GM23338 (cell line): Measurements from ENCODE around the gene INHBB. TPM values are rescaled to one million over a fixed set of nuclear protein-coding genes. Genes with fewer than 3 reads are reported as not detected.

Experiments used
- ATAC-seq: fragments of 200-7000 bp; cut with Tn5 transposase; 3 replicates; pipeline ENCODE4 v1.9.1; 2020
- DNase-seq: peaks from one replicate; pipeline ENCODE4 v3.0.0-alpha.2; 2015; ENCODE audit warnings: low spot score
- H2AFZ ChIP-seq: fragments of 200-600 bp; sonication (generic); 2 replicates; pipeline ENCODE4 v1.8.0; 2016; ENCODE audit warnings: antibody characterized with exemption, mild to moderate bottlenecking, moderate library complexity
- H3F3A ChIP-seq: fragments of 200-600 bp; sonication (generic); replicated peaks from 2 replicates; pipeline ENCODE4 v1.8.0; 2017; ENCODE audit warnings: antibody characterized with exemption, mixed run types, low read depth
- H3K27ac ChIP-seq: fragments of 200-600 bp; sonication (generic); 2 replicates; pipeline ENCODE4 v1.6.1; 2016; ENCODE audit warnings: low read depth
- H3K27me3 ChIP-seq: fragments of 200-600 bp; sonication (generic); 2 replicates; pipeline ENCODE4 v1.8.0; 2016; ENCODE audit warnings: mild to moderate bottlenecking, mixed run types, moderate library complexity; ENCODE audit not compliant: insufficient read depth
- H3K36me3 ChIP-seq: fragments of 200-600 bp; sonication (generic); 2 replicates; pipeline ENCODE4 v1.8.0; 2016; ENCODE audit warnings: mild to moderate bottlenecking; ENCODE audit not compliant: insufficient read depth
- H3K4me1 ChIP-seq: fragments of 200-600 bp; sonication (generic); 2 replicates; pipeline ENCODE4 v1.8.0; 2016; ENCODE audit warnings: mild to moderate bottlenecking, moderate library complexity; ENCODE audit not compliant: insufficient read depth
- H3K4me2 ChIP-seq: fragments of 200-600 bp; sonication (generic); 2 replicates; pipeline ENCODE4 v1.7.1; 2017; ENCODE audit warnings: mixed run types
- H3K4me3 ChIP-seq: fragments of 200-600 bp; sonication (generic); 2 replicates; pipeline ENCODE4 v1.6.1; 2016; ENCODE audit warnings: mixed run types
- H3K79me2 ChIP-seq: fragments of 200-600 bp; sonication (generic); replicated peaks from 2 replicates; pipeline ENCODE4 v1.8.0; 2017; ENCODE audit warnings: mild to moderate bottlenecking; ENCODE audit not compliant: insufficient read depth
- H3K9me2 ChIP-seq: fragments of 200-600 bp; sonication (generic); 2 replicates; pipeline ENCODE4 v1.8.0; 2017; ENCODE audit not compliant: insufficient read depth
- H4K20me1 ChIP-seq: fragments of 200-600 bp; sonication (generic); replicated peaks from 2 replicates; pipeline ENCODE4 v1.8.0; 2017; ENCODE audit warnings: mild to moderate bottlenecking; ENCODE audit not compliant: insufficient read depth
- H3K27ac Mint-ChIP-seq: 2 replicates; pipeline ENCODE4 v1.8.0; 2020; ENCODE audit warnings: inconsistent platforms, mild to moderate bottlenecking, moderate library complexity, mixed read lengths
- H3K27me3 Mint-ChIP-seq: 3 replicates; pipeline ENCODE4 v1.8.0; 2022; ENCODE audit warnings: low read depth, mild to moderate bottlenecking, moderate library complexity, mixed read lengths, inconsistent platforms; ENCODE audit not compliant: insufficient read depth, poor library complexity
- H3K36me3 Mint-ChIP-seq: 3 replicates; pipeline ENCODE4 v1.8.0; 2021; ENCODE audit warnings: low read depth, mild to moderate bottlenecking, inconsistent platforms, moderate library complexity, mixed read lengths
- H3K4me1 Mint-ChIP-seq: 3 replicates; pipeline ENCODE4 v1.8.0; 2020; ENCODE audit warnings: mild to moderate bottlenecking, inconsistent platforms, mixed read lengths
- H3K4me3 Mint-ChIP-seq: 3 replicates; pipeline ENCODE4 v1.8.0; 2021; ENCODE audit warnings: moderate library complexity, mild to moderate bottlenecking, inconsistent platforms, mixed read lengths
- H3K9me3 Mint-ChIP-seq: 3 replicates; pipeline ENCODE4 v1.8.0; 2020; ENCODE audit warnings: moderate library complexity, mild to moderate bottlenecking, inconsistent platforms, mixed read lengths
- CREB1 ChIP-seq: fragments of 250-450 bp; sonication (Bioruptor Pico); IDR thresholded peaks from 2 replicates; pipeline ENCODE4 v1.5.0; 2020; ENCODE audit warnings: low read depth, mild to moderate bottlenecking, moderate library complexity
- EZH2 ChIP-seq: fragments of 200-600 bp; sonication (generic); IDR thresholded peaks from one replicate; pipeline ENCODE4 v1.8.0; 2017; ENCODE audit warnings: antibody characterized with exemption, mild to moderate bottlenecking, low read depth; ENCODE audit not compliant: unreplicated experiment
- EZH2phosphoT487 ChIP-seq: fragments of 200-600 bp; sonication (generic); IDR thresholded peaks from one replicate; pipeline ENCODE4 v1.8.1; 2018; ENCODE audit warnings: antibody characterized with exemption; ENCODE audit not compliant: unreplicated experiment
- STAT1 ChIP-seq: IDR thresholded peaks from one replicate; pipeline ENCODE4 v1.6.1; 2016; ENCODE audit warnings: antibody characterized with exemption; ENCODE audit not compliant: unreplicated experiment
- ZNF462 ChIP-seq: fragments of 250-450 bp; sonication (Bioruptor Pico); IDR thresholded peaks from 2 replicates; pipeline ENCODE4 v1.5.0; 2020; ENCODE audit warnings: mild to moderate bottlenecking, moderate library complexity
- polyA plus RNA-seq: library from polyadenylated mRNA; unstranded; fragments of >200 nt; fragmentation: Nextera tagmentation; extraction: Ambion mirVana; gene quantifications from 2 replicates; pipeline ENCODE4 v1.2.1, GENCODE V29; 2016
- total RNA-seq: library from RNA; depleted of rRNA; stranded (reverse); fragments of >200 nt; shearing (Covaris generic); gene quantifications from 2 replicates; pipeline ENCODE4 v1.2.3, GENCODE V29; 2014
- TF ChIP-seq, protein P1 (sequence below): IDR thresholded peaks from 2 replicates; pipeline ENCODE4 v1.6.1; 2016; ENCODE audit warnings: antibody characterized with exemption

The INHBB gene
- total and polyA plus RNA-seq, 2 experiments from 2014 or later, result 0.21 TPM; not detected in 1

- Mint-ChIP-seq H3K36me3 (no peaks in the 10 kb centered on the region), H3K27me3 (peaks cover 51% of the 10 kb centered on the region), H3K27ac (no peak overlapping the region), H3K4me3 (no peak overlapping the region), H3K9me3 (no peaks in the 10 kb centered on the region; the same call in 2 of the 3 replicates), H3K4me1 (peaks cover 16% of the 10 kb centered on the region)
- TF ChIP-seq EZH2, result no peak
- no peak for TF ChIP-seq ZNF462 (CRISPR knock-in tag)
- no peak for TF ChIP-seq STAT1
- TF ChIP-seq EZH2phosphoT487, result no peak
- no peak for TF ChIP-seq CREB1
- TF ChIP-seq, protein P1, sequence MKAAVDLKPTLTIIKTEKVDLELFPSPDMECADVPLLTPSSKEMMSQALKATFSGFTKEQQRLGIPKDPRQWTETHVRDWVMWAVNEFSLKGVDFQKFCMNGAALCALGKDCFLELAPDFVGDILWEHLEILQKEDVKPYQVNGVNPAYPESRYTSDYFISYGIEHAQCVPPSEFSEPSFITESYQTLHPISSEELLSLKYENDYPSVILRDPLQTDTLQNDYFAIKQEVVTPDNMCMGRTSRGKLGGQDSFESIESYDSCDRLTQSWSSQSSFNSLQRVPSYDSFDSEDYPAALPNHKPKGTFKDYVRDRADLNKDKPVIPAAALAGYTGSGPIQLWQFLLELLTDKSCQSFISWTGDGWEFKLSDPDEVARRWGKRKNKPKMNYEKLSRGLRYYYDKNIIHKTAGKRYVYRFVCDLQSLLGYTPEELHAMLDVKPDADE, result no peak
- H3K79me2 ChIP-seq, result no peaks in the 10 kb centered on the region
- no peaks in the 10 kb centered on the region for H3F3A ChIP-seq
- no peak overlapping the region for H2AFZ ChIP-seq
- H3K4me1 ChIP-seq, result no peaks in the 10 kb centered on the region; the same call in 1 of the 2 replicates
- no peak overlapping the region for H3K4me3 ChIP-seq
- DNase-seq, result no peak
- H4K20me1 ChIP-seq, result peaks cover 4% of the 10 kb centered on the region
- no peak overlapping the region for H3K4me2 ChIP-seq
- H3K9me2 ChIP-seq, result no peaks in the 10 kb centered on the region
- peaks cover 47% of the 10 kb centered on the region for H3K27me3 ChIP-seq
- H3K36me3 ChIP-seq, result no peaks in the 10 kb centered on the region
- no peak overlapping the region for H3K27ac ChIP-seq
- ATAC-seq, result no peak
Measured at GRCh38 chr2:120314690-120315366, 31.1 kb upstream of the INHBB start.
